Fibroblast of pulmonary artery (primary cell): ENCODE data around the gene FUT6.

ENCODE experiments used
- DNase-seq: peaks from one replicate; pipeline ENCODE4 v3.0.0-alpha.2; 2010; ENCODE audit warnings: low read depth
- H3K4me3 ChIP-seq: replicated peaks from 2 replicates; pipeline ENCODE4 v1.5.1; 2011; ENCODE audit warnings: low read depth, mild to moderate bottlenecking, control low read depth, low read length, moderate library complexity
- TF ChIP-seq, protein P1 (sequence below): IDR thresholded peaks from 2 replicates; pipeline ENCODE4 v1.5.1; 2011; ENCODE audit warnings: mild to moderate bottlenecking, control low read depth, low read length, inconsistent platforms; ENCODE audit errors: missing control alignments

Gene FUT6

DNA sequence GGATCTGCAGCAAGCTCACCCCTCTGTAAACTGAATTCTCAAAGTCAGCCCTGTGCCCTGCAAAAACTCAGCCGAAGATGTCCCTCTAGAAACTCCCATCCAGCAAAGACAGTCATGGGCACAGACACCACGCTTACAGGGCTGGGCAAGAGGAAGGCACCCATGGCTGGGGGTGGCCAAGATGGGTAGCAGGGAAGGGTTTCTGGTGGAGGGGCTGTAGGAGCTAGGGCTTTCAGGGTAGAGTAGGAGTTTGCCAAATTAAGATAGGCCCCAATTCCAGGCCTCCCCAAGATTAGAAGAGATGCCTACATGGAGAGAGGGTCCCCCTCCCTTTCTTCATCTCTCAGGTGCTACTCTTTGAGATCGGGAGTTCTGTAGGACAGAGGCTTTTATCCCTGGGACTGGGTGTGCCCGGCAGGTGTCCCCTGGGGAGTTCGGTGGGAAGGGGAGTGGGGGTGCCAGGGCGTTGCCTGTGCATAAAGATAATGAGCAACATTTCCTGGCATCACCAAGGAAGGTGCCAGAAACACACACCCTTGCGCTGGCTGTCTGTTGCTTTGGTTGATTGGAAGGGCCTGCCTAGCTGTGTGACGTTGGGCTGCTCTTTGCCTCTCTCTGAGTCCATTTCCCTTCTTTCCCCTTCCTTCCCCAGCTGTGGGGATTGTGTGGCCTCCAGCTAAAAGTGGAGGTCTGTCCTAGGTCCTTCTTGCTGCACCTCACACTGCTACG is 25.2 kb downstream of the FUT6 start:
- TF ChIP-seq, protein P1, sequence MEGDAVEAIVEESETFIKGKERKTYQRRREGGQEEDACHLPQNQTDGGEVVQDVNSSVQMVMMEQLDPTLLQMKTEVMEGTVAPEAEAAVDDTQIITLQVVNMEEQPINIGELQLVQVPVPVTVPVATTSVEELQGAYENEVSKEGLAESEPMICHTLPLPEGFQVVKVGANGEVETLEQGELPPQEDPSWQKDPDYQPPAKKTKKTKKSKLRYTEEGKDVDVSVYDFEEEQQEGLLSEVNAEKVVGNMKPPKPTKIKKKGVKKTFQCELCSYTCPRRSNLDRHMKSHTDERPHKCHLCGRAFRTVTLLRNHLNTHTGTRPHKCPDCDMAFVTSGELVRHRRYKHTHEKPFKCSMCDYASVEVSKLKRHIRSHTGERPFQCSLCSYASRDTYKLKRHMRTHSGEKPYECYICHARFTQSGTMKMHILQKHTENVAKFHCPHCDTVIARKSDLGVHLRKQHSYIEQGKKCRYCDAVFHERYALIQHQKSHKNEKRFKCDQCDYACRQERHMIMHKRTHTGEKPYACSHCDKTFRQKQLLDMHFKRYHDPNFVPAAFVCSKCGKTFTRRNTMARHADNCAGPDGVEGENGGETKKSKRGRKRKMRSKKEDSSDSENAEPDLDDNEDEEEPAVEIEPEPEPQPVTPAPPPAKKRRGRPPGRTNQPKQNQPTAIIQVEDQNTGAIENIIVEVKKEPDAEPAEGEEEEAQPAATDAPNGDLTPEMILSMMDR = no peak
- no peak for DNase-seq
- H3K4me3 ChIP-seq = no peak overlapping the region

GRCh38 chr19:5811117-5811516 is 28.4 kb downstream of the FUT6 start:
- TF ChIP-seq, protein P1 = no peak
- no peak for DNase-seq
- no peak overlapping the region for H3K4me3 ChIP-seq

GRCh38 chr19:5809469-5809868 is 30.0 kb downstream of the FUT6 start:
- TF ChIP-seq, protein P1 = no peak
- no peak for DNase-seq
- H3K4me3 ChIP-seq = no peak overlapping the region

DNA sequence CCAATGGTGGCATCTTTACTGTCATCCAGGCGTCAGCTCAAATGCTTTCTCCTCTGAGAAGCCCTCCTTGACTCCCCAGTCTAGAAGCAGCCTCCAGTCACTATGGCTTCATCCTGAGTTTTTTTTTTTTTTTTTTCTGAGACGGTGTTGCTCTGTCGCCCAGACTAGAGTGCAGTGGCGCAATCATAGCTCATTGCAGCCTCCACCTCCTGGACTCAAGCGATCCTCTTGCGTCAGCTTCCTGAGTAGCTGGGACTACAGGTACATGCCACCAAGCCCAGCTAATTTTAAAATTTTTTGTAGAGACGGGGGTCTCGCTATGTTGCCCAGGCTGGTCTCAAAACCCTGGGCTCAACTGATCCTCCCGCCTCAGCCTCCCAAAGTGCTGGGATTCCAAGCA is 30.4 kb downstream of the FUT6 start:
- DNase-seq = no peak
- H3K4me3 ChIP-seq = no peak overlapping the region
- TF ChIP-seq, protein P1 = no peak

GRCh38 chr19:5808120-5808816 is 31.2 kb downstream of the FUT6 start:
- no peak for DNase-seq
- H3K4me3 ChIP-seq = no peak overlapping the region

DNA sequence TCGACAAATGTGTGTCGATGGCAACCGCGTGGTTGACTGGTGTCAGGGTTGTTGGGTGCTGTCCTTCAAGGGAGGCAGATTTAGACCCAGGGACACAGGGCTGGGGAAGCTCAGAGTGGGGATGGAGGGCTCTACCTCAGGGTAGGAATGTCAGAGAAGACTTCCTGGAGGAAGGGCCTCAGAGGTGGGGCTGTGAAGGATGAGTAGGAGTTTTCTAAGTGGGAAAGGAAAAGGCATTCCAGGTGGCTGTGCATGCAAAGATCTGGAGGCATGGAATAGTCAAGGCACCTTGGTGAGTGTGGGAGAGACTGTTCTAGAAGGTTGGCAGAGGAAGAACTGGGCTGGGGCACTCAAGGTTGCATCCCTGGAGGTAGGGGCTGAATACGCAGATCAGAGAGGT is 32.6 kb downstream of the FUT6 start:
- DNase-seq = no peak
- TF ChIP-seq, protein P1 = no peak
- H3K4me3 ChIP-seq = no peak overlapping the region

More at GRCh38 chr19:5808120-5808816, 31.2 kb downstream of the FUT6 start:
- TF ChIP-seq, protein P1 = no peak
